ENCODE measurements around the gene RARG. TPM values are rescaled to one million over a fixed set of nuclear protein-coding genes. Genes with fewer than 3 reads are reported as not detected.
A peak's percentile ranks its signal among the peaks of the same experiment; 100 is the strongest.

The RARG gene
- total RNA-seq, 2 experiments from 2014 or later = 38.1 to 40.3 TPM

- DNase-seq = no peak
- no peaks in the 10 kb centered on the region for H3K9me3 Mint-ChIP-seq
- no peak for ATAC-seq (ENCODE audit: low read depth)
- H3K4me1 Mint-ChIP-seq = peaks cover 49% of the 10 kb centered on the region
- POLR2A ChIA-PET = no interaction called here
- peaks cover 7% of the 10 kb centered on the region for H3K36me3 Mint-ChIP-seq
- H3K27me3 Mint-ChIP-seq = no peaks in the 10 kb centered on the region
- H3K27ac Mint-ChIP-seq = peak overlapping the region; percentile 87
- no peak overlapping the region for H3K4me3 Mint-ChIP-seq
Observed at GRCh38 chr12:53225635-53226424, 6.2 kb downstream of the RARG start.

DNA sequence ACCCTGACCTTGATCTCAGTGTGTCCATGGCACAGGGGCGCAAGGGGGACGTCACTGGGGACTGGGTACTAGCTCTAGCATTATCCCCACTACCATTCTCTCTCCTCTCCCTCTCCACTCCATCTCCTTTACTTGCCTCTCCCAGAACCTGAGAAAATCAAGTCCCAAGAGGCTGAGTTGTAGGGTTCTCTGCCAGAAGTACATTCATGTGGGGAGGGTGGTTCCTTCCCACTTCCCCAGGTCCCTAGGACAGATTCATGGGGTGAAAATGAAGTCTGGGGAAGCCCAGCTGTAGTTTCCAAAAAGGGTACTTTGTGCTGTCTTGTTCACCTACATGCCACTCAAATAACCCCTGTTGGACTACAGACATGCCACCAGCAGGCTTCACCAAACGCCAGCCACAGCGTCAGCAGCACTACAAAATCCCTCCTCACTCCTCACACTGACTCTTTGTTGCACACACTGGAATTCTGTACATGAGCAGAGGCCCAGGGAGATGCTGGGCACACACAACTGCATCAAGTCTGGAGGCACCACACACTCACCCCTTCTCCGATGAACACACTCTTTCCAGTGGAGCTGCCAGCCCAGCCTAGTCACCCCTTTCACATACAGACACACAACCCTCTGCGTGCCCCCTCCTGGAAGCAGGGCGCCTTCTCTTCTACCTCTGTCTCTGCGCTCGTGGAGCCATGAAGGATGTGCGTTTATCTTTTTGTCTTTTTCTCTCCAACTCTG lies 6.9 kb downstream of the RARG start:
- Mint-ChIP-seq H3K27ac (peak overlapping the region; percentile 87), H3K4me3 (peak overlapping the region; percentile 14), H3K27me3 (no peaks in the 10 kb centered on the region), H3K9me3 (no peaks in the 10 kb centered on the region), H3K4me1 (peaks cover 50% of the 10 kb centered on the region), H3K36me3 (peaks cover 7% of the 10 kb centered on the region)
- DNase-seq (no peak), ATAC-seq (ENCODE audit: low read depth) (no peak)
- POLR2A ChIA-PET = interaction anchor here (1.2 kb wide), 1 partner anchor 42 kb away, joined by 3 read pairs; no protein-coding TSS in a partner anchor

GRCh38 chr12:53224061-53224896 lies 7.7 kb downstream of the RARG start:
- DNase-seq (peak; percentile 39), ATAC-seq (ENCODE audit: low read depth) (no peak)
- no peaks in the 10 kb centered on the region for H3K27me3 Mint-ChIP-seq
- POLR2A ChIA-PET = interaction anchor here (0.8 to 2.3 kb wide), 6 partner anchors 9 to 44 kb away, joined by 3 to 8 read pairs (median 3); partner anchors contain the start of gene ESPL1
- H3K4me1 Mint-ChIP-seq = peaks cover 50% of the 10 kb centered on the region
- peaks cover 10% of the 10 kb centered on the region for H3K36me3 Mint-ChIP-seq
- H3K9me3 Mint-ChIP-seq = no peaks in the 10 kb centered on the region
- H3K4me3 Mint-ChIP-seq = peak overlapping the region; percentile 68
- peak overlapping the region; percentile 87 for H3K27ac Mint-ChIP-seq

DNA sequence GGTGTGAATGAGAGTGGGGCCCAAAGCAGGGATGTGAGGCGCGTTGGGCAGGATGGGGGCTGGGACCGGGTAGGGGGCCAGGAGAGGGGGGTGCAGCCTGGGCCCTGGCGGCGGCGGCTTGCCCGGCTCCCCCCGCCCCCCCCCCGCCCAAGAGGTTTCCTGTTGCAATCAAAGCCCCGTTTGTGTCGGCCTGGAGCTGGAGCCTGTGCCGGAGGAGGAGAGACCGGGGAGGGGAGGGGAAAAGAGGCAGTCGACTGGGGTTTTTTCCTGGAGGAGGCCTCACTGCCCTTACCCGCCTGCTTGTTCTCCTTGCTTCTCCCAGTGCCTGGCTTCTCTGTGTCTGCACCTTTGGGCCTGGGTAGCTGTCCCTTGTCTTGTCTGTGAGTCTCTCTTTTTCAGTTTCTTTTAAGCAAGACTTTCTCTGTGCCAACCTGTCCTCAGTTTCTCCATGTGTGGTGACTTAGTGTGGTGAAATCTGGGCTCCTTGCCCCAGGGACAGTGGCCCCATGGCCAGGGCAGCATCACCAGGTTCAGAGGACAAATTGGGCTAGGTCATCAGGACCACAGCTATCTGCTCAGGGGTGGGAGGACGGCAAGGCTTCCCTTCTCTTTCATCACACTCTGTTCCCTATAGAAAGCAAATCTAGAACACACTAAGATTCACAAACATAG lies 8.5 kb downstream of the RARG start:
- H3K4me1 Mint-ChIP-seq = peaks cover 51% of the 10 kb centered on the region
- POLR2A ChIA-PET = interaction anchor here (0.6 to 2.3 kb wide), 7 partner anchors 10 to 120 kb away, joined by 3 to 8 read pairs (median 3); partner anchors contain the start of genes ESPL1 and SOAT2
- H3K27me3 Mint-ChIP-seq = no peaks in the 10 kb centered on the region
- peaks cover 12% of the 10 kb centered on the region for H3K36me3 Mint-ChIP-seq
- peak overlapping the region; percentile 87 for H3K27ac Mint-ChIP-seq
- peak overlapping the region; percentile 80 for H3K4me3 Mint-ChIP-seq
- DNase-seq (peak; percentile 51), ATAC-seq (ENCODE audit: low read depth) (no peak)
- H3K9me3 Mint-ChIP-seq = no peaks in the 10 kb centered on the region

GRCh38 chr12:53222806-53223261 lies 9.2 kb downstream of the RARG start:
- Mint-ChIP-seq H3K4me1 (peaks cover 55% of the 10 kb centered on the region), H3K9me3 (no peaks in the 10 kb centered on the region), H3K27ac (peak overlapping the region; percentile 86), H3K27me3 (no peaks in the 10 kb centered on the region), H3K4me3 (peak overlapping the region; percentile 80), H3K36me3 (peaks cover 12% of the 10 kb centered on the region)
- POLR2A ChIA-PET = interaction anchor here (1.0 to 2.3 kb wide), 4 partner anchors 9 to 29 kb away, joined by 3 to 8 read pairs (median 3); a partner anchor contains a TSS
- DNase-seq = peak; percentile 33
- ATAC-seq (ENCODE audit: low read depth) = no peak

DNA sequence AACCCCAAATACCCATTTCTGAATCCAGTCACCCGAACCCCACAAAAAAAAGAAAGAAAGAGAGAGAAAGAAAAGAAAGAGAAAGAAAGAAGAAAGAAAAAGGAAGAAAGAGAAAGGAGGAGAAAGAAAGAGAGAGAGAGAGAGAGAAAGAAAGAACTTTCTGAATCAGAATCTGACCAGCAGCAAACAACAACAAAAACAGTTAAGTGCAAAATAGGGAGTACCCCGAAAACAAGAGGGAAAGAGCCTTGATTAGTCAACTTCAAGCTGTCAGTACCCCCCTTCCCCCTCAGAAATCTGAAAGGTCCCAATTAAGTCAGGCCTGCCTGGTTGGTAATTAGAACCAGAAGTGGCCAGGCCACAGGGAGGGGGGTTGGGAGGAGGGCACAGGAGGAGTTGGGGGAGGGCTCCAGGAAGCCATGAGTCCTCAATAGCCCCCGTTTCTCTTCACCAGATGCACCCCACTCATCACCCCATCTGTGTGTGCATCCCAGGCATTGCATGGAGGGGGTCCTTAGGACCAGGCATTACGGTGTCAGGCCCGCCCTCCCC lies 9.8 kb downstream of the RARG start:
- no peaks in the 10 kb centered on the region for H3K27me3 Mint-ChIP-seq
- POLR2A ChIA-PET = interaction anchor here (1.4 to 2.3 kb wide), 2 partner anchors 14 to 30 kb away, joined by 3 to 8 read pairs; a partner anchor contains a TSS
- no peaks in the 10 kb centered on the region for H3K9me3 Mint-ChIP-seq
- no peak for ATAC-seq (ENCODE audit: low read depth)
- H3K36me3 Mint-ChIP-seq = peaks cover 12% of the 10 kb centered on the region
- H3K4me1 Mint-ChIP-seq = peaks cover 60% of the 10 kb centered on the region
- peak; percentile 33 for DNase-seq
- peak overlapping the region; percentile 86 for H3K27ac Mint-ChIP-seq
- H3K4me3 Mint-ChIP-seq = peak overlapping the region; percentile 80

- no peaks in the 10 kb centered on the region for H3K27me3 Mint-ChIP-seq
- peak overlapping the region; percentile 96 for H3K27ac Mint-ChIP-seq
- H3K36me3 Mint-ChIP-seq = peaks cover 5% of the 10 kb centered on the region
- peak overlapping the region; percentile 89 for H3K4me3 Mint-ChIP-seq
- peak; percentile 20 for ATAC-seq (ENCODE audit: low read depth)
- H3K9me3 Mint-ChIP-seq = no peaks in the 10 kb centered on the region
- DNase-seq = peak; percentile 77
- peaks cover 63% of the 10 kb centered on the region for H3K4me1 Mint-ChIP-seq
- POLR2A ChIA-PET = interaction anchor here (0.7 to 4.4 kb wide), 8 partner anchors 12 to 103 kb away, joined by 3 to 45 read pairs (median 8); partner anchors contain the start of genes AAAS and PFDN5
Observed at GRCh38 chr12:53221203-53222080, 10.6 kb downstream of the RARG start.

DNA sequence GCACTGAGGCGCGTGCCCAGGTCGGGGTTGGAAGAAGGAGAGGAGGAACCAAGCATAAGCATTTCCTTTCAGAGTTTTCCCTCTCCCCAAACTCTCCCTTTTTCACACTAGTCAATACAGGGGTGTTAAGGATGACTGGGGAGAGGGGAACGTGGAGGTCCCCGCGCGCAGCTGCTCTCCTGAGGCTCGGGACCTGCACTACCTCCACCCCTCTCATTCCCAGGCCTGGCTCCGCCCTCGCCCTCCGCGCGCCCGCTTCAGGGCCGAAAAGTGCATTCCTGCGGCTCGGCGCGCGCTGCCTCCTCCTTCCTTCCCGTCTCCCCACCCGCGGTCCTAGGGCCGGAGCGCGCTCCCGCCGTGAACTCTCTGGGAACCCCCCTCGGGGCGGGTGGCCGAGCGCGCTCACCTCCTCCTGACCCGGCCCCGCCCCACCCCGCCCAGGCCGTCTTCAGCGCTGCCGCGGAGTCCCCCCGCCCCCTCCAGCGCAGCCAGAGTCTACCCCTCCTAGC lies 11.3 kb downstream of the RARG start:
- peak; percentile 87 for DNase-seq
- peaks cover 10% of the 10 kb centered on the region for H3K36me3 Mint-ChIP-seq
- peak; percentile 62 for ATAC-seq (ENCODE audit: low read depth)
- no peaks in the 10 kb centered on the region for H3K9me3 Mint-ChIP-seq
- H3K27ac Mint-ChIP-seq = peak overlapping the region; percentile 96
- H3K4me1 Mint-ChIP-seq = peaks cover 70% of the 10 kb centered on the region
- POLR2A ChIA-PET = interaction anchor here (0.6 to 4.4 kb wide), 18 partner anchors 10 to 288 kb away, joined by 3 to 48 read pairs (median 8); partner anchors contain the start of genes AAAS, CSAD, ESPL1 and MYG1
- H3K27me3 Mint-ChIP-seq = no peaks in the 10 kb centered on the region
- H3K4me3 Mint-ChIP-seq = peak overlapping the region; percentile 89

GRCh38 chr12:53219956-53220693 lies 11.9 kb downstream of the RARG start:
- H3K36me3 Mint-ChIP-seq = peaks cover 10% of the 10 kb centered on the region
- peak; percentile 82 for DNase-seq
- H3K9me3 Mint-ChIP-seq = no peaks in the 10 kb centered on the region
- H3K4me3 Mint-ChIP-seq = peak overlapping the region; percentile 89
- H3K27ac Mint-ChIP-seq = peak overlapping the region; percentile 96
- POLR2A ChIA-PET = interaction anchor here (0.6 to 4.4 kb wide), 22 partner anchors 11 to 289 kb away, joined by 3 to 48 read pairs (median 7); partner anchors contain the start of genes AAAS, CSAD, ESPL1 and MYG1
- peak; percentile 44 for ATAC-seq (ENCODE audit: low read depth)
- no peaks in the 10 kb centered on the region for H3K27me3 Mint-ChIP-seq
- peaks cover 71% of the 10 kb centered on the region for H3K4me1 Mint-ChIP-seq

- peak overlapping the region; percentile 87 for H3K27ac Mint-ChIP-seq
- peaks cover 13% of the 10 kb centered on the region for H3K36me3 Mint-ChIP-seq
- H3K4me1 Mint-ChIP-seq = peaks cover 70% of the 10 kb centered on the region
- POLR2A ChIA-PET = interaction anchor here (0.5 to 4.4 kb wide), 25 partner anchors 10 to 282 kb away, joined by 3 to 48 read pairs (median 5); partner anchors contain the start of genes AAAS, CSAD, ESPL1 and MYG1
- peak; percentile 6 for ATAC-seq (ENCODE audit: low read depth)
- no peaks in the 10 kb centered on the region for H3K27me3 Mint-ChIP-seq
- H3K4me3 Mint-ChIP-seq = peak overlapping the region; percentile 89
- no peaks in the 10 kb centered on the region for H3K9me3 Mint-ChIP-seq
- DNase-seq = peak; percentile 72
Observed at GRCh38 chr12:53219292-53219955, 12.6 kb downstream of the RARG start.

Measured in activated naive CD8-positive, alpha-beta T cell treated with anti-CD3 and anti-CD28 coated beads, Interleukin-2, amount 10 ng/mL, durations not matched to agents 7 days and 5 days (primary cell).